LNCAP (cell line): Measurements from ENCODE around the gene FOXO1.

Experiments used
- TF ChIP-seq, protein P1 (sequence below): fragments of 450-650 bp; IDR thresholded peaks from 2 replicates; pipeline ENCODE4 v1.5.1; 2017; ENCODE audit warnings: mild to moderate bottlenecking

The FOXO1 gene

DNA sequence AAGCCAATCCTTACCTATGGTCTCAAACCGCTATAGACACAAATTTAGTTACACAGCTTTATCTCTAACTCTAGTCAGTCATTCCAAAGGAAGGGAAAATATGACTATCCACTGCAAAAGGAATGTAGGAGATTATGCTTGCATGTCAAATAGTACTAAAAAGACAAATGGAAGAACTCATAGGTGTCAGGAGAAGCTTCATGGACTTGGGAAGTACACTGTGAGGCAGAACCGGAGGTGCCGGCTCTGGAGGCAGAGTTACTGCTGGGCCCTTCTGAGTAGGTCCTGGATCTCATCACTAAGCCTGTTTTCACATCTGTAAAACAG is 97.5 kb downstream of the FOXO1 start:
- TF ChIP-seq, protein P1, sequence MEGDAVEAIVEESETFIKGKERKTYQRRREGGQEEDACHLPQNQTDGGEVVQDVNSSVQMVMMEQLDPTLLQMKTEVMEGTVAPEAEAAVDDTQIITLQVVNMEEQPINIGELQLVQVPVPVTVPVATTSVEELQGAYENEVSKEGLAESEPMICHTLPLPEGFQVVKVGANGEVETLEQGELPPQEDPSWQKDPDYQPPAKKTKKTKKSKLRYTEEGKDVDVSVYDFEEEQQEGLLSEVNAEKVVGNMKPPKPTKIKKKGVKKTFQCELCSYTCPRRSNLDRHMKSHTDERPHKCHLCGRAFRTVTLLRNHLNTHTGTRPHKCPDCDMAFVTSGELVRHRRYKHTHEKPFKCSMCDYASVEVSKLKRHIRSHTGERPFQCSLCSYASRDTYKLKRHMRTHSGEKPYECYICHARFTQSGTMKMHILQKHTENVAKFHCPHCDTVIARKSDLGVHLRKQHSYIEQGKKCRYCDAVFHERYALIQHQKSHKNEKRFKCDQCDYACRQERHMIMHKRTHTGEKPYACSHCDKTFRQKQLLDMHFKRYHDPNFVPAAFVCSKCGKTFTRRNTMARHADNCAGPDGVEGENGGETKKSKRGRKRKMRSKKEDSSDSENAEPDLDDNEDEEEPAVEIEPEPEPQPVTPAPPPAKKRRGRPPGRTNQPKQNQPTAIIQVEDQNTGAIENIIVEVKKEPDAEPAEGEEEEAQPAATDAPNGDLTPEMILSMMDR = no peak

DNA sequence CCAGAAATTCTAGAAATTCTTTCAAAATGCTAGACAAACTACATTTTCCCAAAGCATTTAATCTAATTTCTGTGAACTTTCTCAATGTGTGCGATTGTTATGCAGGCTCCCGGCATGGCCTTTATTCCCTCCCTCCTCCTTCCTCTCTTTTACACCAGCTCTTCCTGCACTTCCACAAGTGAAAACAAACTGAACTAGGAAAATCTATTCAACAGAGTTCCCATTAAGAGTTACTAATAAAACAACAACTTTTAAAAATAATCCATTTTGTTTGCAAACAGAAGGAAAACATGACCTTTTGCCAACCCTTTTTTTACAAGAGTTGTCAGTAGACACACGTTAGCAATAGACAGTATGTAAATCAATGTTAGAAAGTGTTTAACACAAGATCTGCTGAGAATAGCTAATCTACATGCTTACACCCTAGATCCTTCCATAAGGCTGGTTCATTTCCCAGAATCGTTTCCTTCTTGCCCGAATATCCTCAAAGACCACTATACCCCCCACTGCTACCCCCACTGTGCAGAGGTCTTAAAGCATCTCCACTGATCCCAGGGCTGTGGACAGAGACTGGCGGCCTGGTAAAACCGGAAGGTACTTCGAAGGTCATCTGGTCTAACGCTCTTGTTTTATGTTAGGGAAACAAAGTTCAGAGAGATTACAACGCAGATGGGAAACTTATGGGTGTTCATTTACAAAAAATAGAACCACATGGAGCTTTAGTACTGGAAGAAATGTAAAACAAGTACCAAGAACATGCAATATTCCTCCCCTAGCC is 98.0 kb downstream of the FOXO1 start:
- TF ChIP-seq, protein P1 = no peak

DNA sequence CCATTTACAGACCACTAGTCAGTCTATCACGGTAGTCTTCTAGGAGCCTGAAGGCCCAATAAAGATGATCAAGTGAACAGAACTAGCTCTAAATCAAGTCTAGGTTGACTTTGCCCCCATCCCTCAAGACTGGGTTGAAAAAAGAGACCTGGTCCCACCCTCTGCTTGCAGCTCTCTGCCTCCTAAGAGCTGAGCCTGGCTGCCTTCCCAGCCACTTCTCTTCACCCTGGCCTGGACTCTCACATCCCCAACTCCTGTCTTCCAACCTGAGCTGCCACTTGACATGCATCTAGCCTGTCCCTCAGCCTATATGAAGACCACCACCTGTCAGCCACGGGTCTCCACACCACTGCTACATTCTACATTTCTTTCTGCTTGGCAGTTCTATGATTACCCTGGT is 99.6 kb downstream of the FOXO1 start:
- TF ChIP-seq, protein P1 = no peak

DNA sequence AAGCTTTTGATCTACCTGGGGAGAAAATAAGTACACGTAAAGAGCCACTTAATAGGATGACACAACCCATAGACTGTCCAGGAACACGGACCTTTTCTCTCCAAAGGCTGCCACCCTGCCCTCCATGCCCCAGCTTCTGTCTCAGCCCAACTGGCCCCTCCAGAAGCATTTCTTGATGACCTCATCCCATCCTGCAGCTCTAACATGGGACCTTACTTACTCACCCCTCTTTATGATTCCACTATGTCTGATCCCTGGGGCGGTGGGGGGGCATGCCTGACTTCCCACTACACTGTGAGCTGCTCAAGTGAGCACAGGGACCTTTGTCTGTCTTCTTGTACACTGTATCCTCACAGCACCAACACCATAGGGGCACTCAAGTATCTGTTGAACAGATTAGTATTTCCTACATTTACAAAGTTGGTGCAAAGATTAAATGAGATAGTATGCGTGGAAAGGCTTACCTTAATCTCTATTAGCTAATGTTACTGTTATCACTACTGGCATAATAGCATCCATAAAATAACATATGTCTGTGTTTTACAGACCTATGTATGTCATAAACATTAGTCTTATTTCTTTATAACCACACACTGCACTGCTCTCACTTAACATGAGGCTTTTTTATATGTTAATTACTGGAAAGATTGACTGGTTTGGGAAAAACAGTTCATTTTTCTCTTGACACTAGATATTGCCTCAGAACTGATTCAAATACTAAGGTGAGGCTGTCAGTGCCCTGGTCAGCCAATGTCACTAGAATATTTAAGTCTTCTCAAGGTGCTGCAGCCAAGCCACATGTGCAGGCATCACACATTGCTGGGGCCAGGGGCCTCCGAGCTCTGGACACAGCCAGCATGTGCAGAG is 100.9 kb downstream of the FOXO1 start:
- TF ChIP-seq, protein P1 = no peak

DNA sequence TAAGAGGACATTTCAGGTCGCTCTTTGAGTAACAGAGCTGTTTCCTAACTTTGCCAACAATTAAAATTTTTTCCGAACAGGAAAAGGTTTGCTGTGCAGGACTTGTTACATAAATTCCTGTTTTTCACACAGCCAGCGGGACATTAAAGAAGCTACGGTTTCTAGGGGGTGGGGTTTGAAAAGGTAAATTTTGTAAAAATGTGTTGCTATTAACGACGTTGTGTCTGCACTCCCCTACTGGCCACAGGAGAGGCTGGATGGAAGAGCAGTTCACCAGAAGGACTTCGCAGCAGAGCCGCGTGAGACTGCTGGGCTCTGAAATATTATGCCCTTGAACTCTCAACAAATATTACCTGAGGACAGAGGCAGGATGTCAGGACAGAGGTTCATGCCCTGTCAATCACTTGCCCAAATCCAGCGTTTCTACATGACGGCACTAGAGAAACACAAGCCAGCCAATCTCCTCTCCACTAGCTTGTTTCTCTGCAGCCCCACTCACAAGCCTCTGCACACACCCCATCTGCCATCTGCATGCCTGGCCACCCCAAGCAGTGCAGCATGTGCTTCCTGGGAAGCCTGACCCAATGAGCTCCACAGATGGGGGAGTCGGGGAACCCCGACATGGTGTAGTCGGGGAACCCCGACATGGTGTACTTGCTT is 102.0 kb downstream of the FOXO1 start:
- TF ChIP-seq, protein P1 = no peak

- TF ChIP-seq, protein P1 = no peak
These were observed 102.9 kb downstream of the FOXO1 start for GRCh38 chr13:40563350-40564125.

DNA sequence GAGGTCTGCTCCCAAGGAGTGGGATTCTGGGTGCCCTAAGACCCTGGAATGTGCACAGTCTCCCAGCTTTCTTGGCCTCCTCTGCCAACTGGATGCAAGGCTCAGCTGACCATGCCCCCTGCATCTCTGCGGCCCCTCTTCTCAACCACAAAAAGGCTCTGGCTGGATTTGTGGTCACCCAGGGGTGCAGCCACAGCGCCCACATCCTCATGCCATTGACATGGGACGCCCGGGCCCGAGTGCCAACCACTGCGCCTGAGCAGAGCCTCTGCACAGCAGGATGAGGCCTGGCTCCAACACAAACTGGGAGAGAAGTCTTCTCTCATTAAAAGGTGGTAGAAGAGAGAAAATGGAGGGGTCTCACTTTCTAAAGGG is 103.5 kb downstream of the FOXO1 start:
- TF ChIP-seq, protein P1 = no peak
